G401.6 (cell line): ENCODE results near the gene FZD7.

Experiments
- FAIRE-seq: peaks from 2 replicates; lab custom pipeline; 2012; peaks lifted over from hg19 to GRCh38; lab: Jason Lieb, UNC

FZD7 gene

GRCh38 chr2:202033317-202034248 lies at the start of gene FZD7:
Gene FZD7, plus strand, starts transcription at chr2:202033855. Its CDS starts 793 bp downstream, at chr2:202034648.
- peak; percentile 11 for FAIRE-seq

- no peak for FAIRE-seq
Measured at GRCh38 chr2:201984333-201984732, 49.3 kb upstream of the FZD7 start.

GRCh38 chr2:201984800-201985525 lies 48.7 kb upstream of the FZD7 start:
- no peak for FAIRE-seq

- FAIRE-seq: no peak
Measured at GRCh38 chr2:201985728-201986462, 47.8 kb upstream of the FZD7 start.

GRCh38 chr2:201986463-201986735 lies 47.3 kb upstream of the FZD7 start:
- FAIRE-seq: no peak

GRCh38 chr2:201987426-201987825 lies 46.2 kb upstream of the FZD7 start:
- no peak for FAIRE-seq

- FAIRE-seq: no peak
Measured at GRCh38 chr2:201990069-201990468, 43.6 kb upstream of the FZD7 start.

GRCh38 chr2:201992960-201993359 lies 40.7 kb upstream of the FZD7 start:
- FAIRE-seq: no peak

GRCh38 chr2:201994973-201995638 lies 38.5 kb upstream of the FZD7 start:
- FAIRE-seq: no peak

- FAIRE-seq: no peak
Measured at GRCh38 chr2:201996006-201996405, 37.6 kb upstream of the FZD7 start.

- FAIRE-seq: no peak
Measured at GRCh38 chr2:201996679-201997314, 36.9 kb upstream of the FZD7 start.

- no peak for FAIRE-seq
Measured at GRCh38 chr2:201999279-201999678, 34.4 kb upstream of the FZD7 start.

- no peak for FAIRE-seq
Measured at GRCh38 chr2:202001826-202002225, 31.8 kb upstream of the FZD7 start.

GRCh38 chr2:202002381-202002780 lies 31.3 kb upstream of the FZD7 start:
- no peak for FAIRE-seq

- no peak for FAIRE-seq
Measured at GRCh38 chr2:202005272-202005887, 28.3 kb upstream of the FZD7 start.

- FAIRE-seq: no peak
Measured at GRCh38 chr2:202006301-202006700, 27.4 kb upstream of the FZD7 start.

- no peak for FAIRE-seq
Measured at GRCh38 chr2:202007015-202007982, 26.4 kb upstream of the FZD7 start.

GRCh38 chr2:202007983-202008354 lies 25.7 kb upstream of the FZD7 start:
- FAIRE-seq: no peak

GRCh38 chr2:202009019-202009481 lies 24.6 kb upstream of the FZD7 start:
- FAIRE-seq: no peak

- no peak for FAIRE-seq
Measured at GRCh38 chr2:202009581-202009980, 24.1 kb upstream of the FZD7 start.
